Measurements from ENCODE around the gene RNF121.
A peak's percentile ranks its signal among the peaks of the same experiment; 100 is the strongest.

The RNF121 gene

GRCh38 chr11:72015511-72016061 is 86.7 kb downstream of the RNF121 start:
- Histone ChIP-seq H3K4me2 (no peak overlapping the region), H3K27me3 (no peaks in the 10 kb centered on the region), H3K9me3 (replicated peaks in 1 of 11) (no peaks in the 10 kb centered on the region), H4K20me1 (peaks cover 57 to 95% (median 83%) of the 10 kb centered on the region in 11 experiments; a peak in 21 of 22 replicates), H3K4me3 (no peak overlapping the region), H3K36me3 (peaks cover 100% of the 10 kb centered on the region in 11 experiments), H3K9ac (peak overlapping the region in 3 of 11 experiments; percentile 13 to 38 (median 29); a peak in 2 of 22 replicates), H3K4me1 (peaks cover 0 to 33% (median 3%) of the 10 kb centered on the region in 10 experiments; a peak in 8 of 20 replicates), H3K27ac (no peak overlapping the region)
- no peak for TF ChIP-seq Cebpa-rat (IDR thresholded peaks at IDR 0.05)

GRCh38 chr11:72018171-72018570 is 89.3 kb downstream of the RNF121 start:
- Histone ChIP-seq H4K20me1 (peaks cover 36 to 86% (median 68%) of the 10 kb centered on the region in 11 experiments; a peak in 21 of 22 replicates), H3K4me2 (no peak overlapping the region), H3K27me3 (no peaks in the 10 kb centered on the region), H3K27ac (no peak overlapping the region), H3K4me3 (no peak overlapping the region), H3K36me3 (peaks cover 100% of the 10 kb centered on the region in 11 experiments), H3K4me1 (peaks cover 0 to 17% (median 0%) of the 10 kb centered on the region in 10 experiments; a peak in 5 of 20 replicates), H3K9ac (no peak overlapping the region), H3K9me3 (replicated peaks in 1 of 11) (no peaks in the 10 kb centered on the region)
- no peak for TF ChIP-seq Cebpa-rat (IDR thresholded peaks at IDR 0.05)

GRCh38 chr11:72023335-72023734 is 94.5 kb downstream of the RNF121 start:
- no peaks in the 10 kb centered on the region for H3K27me3 ChIP-seq
- H3K4me1 ChIP-seq: peaks cover 0 to 24% (median 9%) of the 10 kb centered on the region in 10 experiments; a peak in 12 of 20 replicates
- peaks cover 96 to 100% (median 98%) of the 10 kb centered on the region in 11 experiments for H3K36me3 ChIP-seq
- H4K20me1 ChIP-seq: peaks cover 53 to 84% (median 72%) of the 10 kb centered on the region in 11 experiments; a peak in 21 of 22 replicates
- no peak overlapping the region for H3K4me3 ChIP-seq
- H3K4me2 ChIP-seq: peak overlapping the region in 2 of 11 experiments; percentile 53 to 79; a peak in 2 of 22 replicates
- TF ChIP-seq Cebpa-rat (IDR thresholded peaks at IDR 0.05): no peak
- H3K9ac ChIP-seq: peak overlapping the region in 5 of 11 experiments; percentile 4 to 63 (median 15); a peak in 4 of 22 replicates
- no peaks in the 10 kb centered on the region for H3K9me3 ChIP-seq (replicated peaks in 1 of 11)
- no peak overlapping the region for H3K27ac ChIP-seq

GRCh38 chr11:72024069-72024754 is 95.4 kb downstream of the RNF121 start:
- Histone ChIP-seq H3K27ac (peak overlapping the region in 3 of 11 experiments; percentile 16 to 39 (median 25); a peak in 2 of 22 replicates), H3K9ac (peak overlapping the region in 7 of 11 experiments; percentile 15 to 63 (median 33); a peak in 9 of 22 replicates), H3K4me1 (peaks cover 0 to 33% (median 17%) of the 10 kb centered on the region in 10 experiments; a peak in 14 of 20 replicates), H4K20me1 (peaks cover 55 to 84% (median 78%) of the 10 kb centered on the region in 11 experiments; a peak in 21 of 22 replicates), H3K36me3 (peaks cover 96 to 100% (median 98%) of the 10 kb centered on the region in 11 experiments), H3K4me3 (no peak overlapping the region), H3K27me3 (no peaks in the 10 kb centered on the region), H3K9me3 (replicated peaks in 1 of 11) (no peaks in the 10 kb centered on the region), H3K4me2 (peak overlapping the region in 2 of 11 experiments; percentile 53 to 79; a peak in 4 of 22 replicates)
- TF ChIP-seq Cebpa-rat (IDR thresholded peaks at IDR 0.05): no peak

- Histone ChIP-seq H3K4me2 (no peak overlapping the region), H3K4me3 (no peak overlapping the region)
- no peak for TF ChIP-seq Cebpa-rat (IDR thresholded peaks at IDR 0.05)
These were observed 97.2 kb downstream of the RNF121 start for GRCh38 chr11:72026090-72026489.

GRCh38 chr11:72030472-72031045 is 101.7 kb downstream of the RNF121 start:
- Histone ChIP-seq H3K4me1 (peaks cover 26 to 59% (median 46%) of the 10 kb centered on the region in 10 experiments), H3K4me3 (no peak overlapping the region), H3K27me3 (no peaks in the 10 kb centered on the region), H3K36me3 (peaks cover 89 to 100% (median 97%) of the 10 kb centered on the region in 11 experiments), H3K4me2 (no peak overlapping the region), H4K20me1 (peaks cover 60 to 94% (median 85%) of the 10 kb centered on the region in 11 experiments), H3K9me3 (replicated peaks in 1 of 11) (no peaks in the 10 kb centered on the region), H3K27ac (no peak overlapping the region), H3K9ac (peak overlapping the region in 1 of 11 experiments; percentile 3; a peak in 1 of 22 replicates)
- no peak for TF ChIP-seq Cebpa-rat (IDR thresholded peaks at IDR 0.05)

More at GRCh38 chr11:72026090-72026489, 97.2 kb downstream of the RNF121 start:
- H3K27ac ChIP-seq: no peak overlapping the region
- peaks cover 64 to 96% (median 86%) of the 10 kb centered on the region in 11 experiments; a peak in 21 of 22 replicates for H4K20me1 ChIP-seq
- H3K9ac ChIP-seq: peak overlapping the region in 3 of 11 experiments; percentile 21 to 27 (median 26); a peak in 2 of 22 replicates
- H3K36me3 ChIP-seq: peaks cover 95 to 98% (median 97%) of the 10 kb centered on the region in 11 experiments
- H3K27me3 ChIP-seq: no peaks in the 10 kb centered on the region
- H3K4me1 ChIP-seq: peaks cover 0 to 35% (median 25%) of the 10 kb centered on the region in 10 experiments; a peak in 15 of 20 replicates
- H3K9me3 ChIP-seq (replicated peaks in 1 of 11): no peaks in the 10 kb centered on the region

- no peak for TF ChIP-seq Cebpa-rat (IDR thresholded peaks at IDR 0.05)
- Histone ChIP-seq H3K4me3 (peak overlapping the region in 5 of 10 experiments; percentile 17 to 76 (median 69); a peak in 4 of 20 replicates), H3K4me2 (peak overlapping the region; percentile 93 to 99 (median 98)), H3K27me3 (no peaks in the 10 kb centered on the region), H3K36me3 (peaks cover 41 to 52% (median 46%) of the 10 kb centered on the region in 11 experiments), H3K4me1 (peaks cover 59 to 86% (median 72%) of the 10 kb centered on the region in 10 experiments), H3K9ac (peak overlapping the region in 4 of 11 experiments; percentile 17 to 91 (median 86); a peak in 4 of 22 replicates), H3K9me3 (replicated peaks in 1 of 11) (no peaks in the 10 kb centered on the region), H4K20me1 (peaks cover 25 to 70% (median 53%) of the 10 kb centered on the region in 11 experiments; a peak in 20 of 22 replicates), H3K27ac (peak overlapping the region in 8 of 11 experiments; percentile 74 to 93 (median 92); a peak in 14 of 22 replicates)
These were observed 107.8 kb downstream of the RNF121 start for GRCh38 chr11:72036687-72037086.

- peak overlapping the region in 10 of 11 experiments; percentile 84 to 93 (median 90); a peak in 19 of 22 replicates for H3K27ac ChIP-seq
- H3K9me3 ChIP-seq (replicated peaks in 1 of 11): no peaks in the 10 kb centered on the region
- H3K36me3 ChIP-seq: peaks cover 35 to 42% (median 39%) of the 10 kb centered on the region in 11 experiments
- peak overlapping the region; percentile 93 to 99 (median 98) for H3K4me2 ChIP-seq
- H3K9ac ChIP-seq: peak overlapping the region; percentile 81 to 92 (median 90); a peak in 20 of 22 replicates
- H3K4me3 ChIP-seq: peak overlapping the region in 8 of 10 experiments; percentile 63 to 77 (median 71); a peak in 14 of 20 replicates
- peaks cover 64 to 86% (median 74%) of the 10 kb centered on the region in 10 experiments for H3K4me1 ChIP-seq
- TF ChIP-seq Cebpa-rat (IDR thresholded peaks at IDR 0.05): peak in 3 of 11 experiments; percentile 35 to 89 (median 43); a peak in 4 of 22 replicates
- no peaks in the 10 kb centered on the region for H3K27me3 ChIP-seq
- H4K20me1 ChIP-seq: peaks cover 14 to 65% (median 43%) of the 10 kb centered on the region in 11 experiments; a peak in 18 of 22 replicates
These were observed 108.9 kb downstream of the RNF121 start for GRCh38 chr11:72037554-72038311.
